Pancreas (tissue), 10 donors: ENCODE results near the gene TMTC4. TPM values are rescaled to one million over a fixed set of nuclear protein-coding genes. Genes with fewer than 3 reads are reported as not detected.

Experiments
- ATAC-seq, 4 donors: fragments of 200-7000 bp; cut with Tn5 transposase; one replicate each; pipeline versions ENCODE4 v1.8.0 to v1.9.1; 2020; ENCODE audit warnings: mild to moderate bottlenecking in 4 of 4, moderate library complexity in 4 of 4
- DNase-seq, 6 donors: peaks; one replicate each; pipeline ENCODE4 v3.0.0-alpha.2; 2020
- FAIRE-seq: peaks from 2 replicates; lab custom pipeline; 2012; peaks lifted over from hg19 to GRCh38; lab: Jason Lieb, UNC
- H3K27ac ChIP-seq, 4 donors: fragments of 200-600 bp; sonication (generic); 1 replicate in 3 of 4; 2 replicates in 1 of 4; pipeline versions ENCODE4 v1.5.0 to v1.8.0; 2020
- H3K27me3 ChIP-seq, 4 donors: fragments of 200-600 bp; one replicate each; pipeline ENCODE4 v1.8.0; 2021
- H3K36me3 ChIP-seq, 3 donors: fragments of 200-600 bp; sonication (generic) in 1 of 3; one replicate each; pipeline versions ENCODE4 v1.5.0 to v1.8.0; 2020 to 2021
- H3K4me1 ChIP-seq, 3 donors: fragments of 200-600 bp; one replicate each; pipeline ENCODE4 v1.8.0; 2021
- H3K4me3 ChIP-seq, 4 donors: fragments of 200-600 bp; sonication (generic) in 2 of 4; one replicate each; pipeline versions ENCODE4 v1.5.0 to v1.8.0; 2020 to 2021
- H3K9me3 ChIP-seq, 4 donors: fragments of 200-600 bp; one replicate each; pipeline ENCODE4 v1.8.0; 2021
- WGBS, 2 donors: extraction: QIAGEN DNeasy Blood & Tissue Kit; methylation state at CpG; one replicate each; pipeline ENCODE4 v1.1.7; 2013; 5-methylcytosine and 5-hydroxymethylcytosine counted together
- intact Hi-C, 3 donors: fragments of 100-400 bp; cut with DNase I; formaldehyde crosslinking; loops; one replicate each; pipeline versions ENCODE4 v1.11.1 to v1.14.2; 2022
- polyA plus RNA-seq, 2 donors: library from polyadenylated mRNA; stranded (reverse); fragments of 200-250 nt; gene quantifications; one replicate each; pipeline ENCODE4 v1.2.3, GENCODE V29; 2013
- total RNA-seq, 6 donors: library from RNA; stranded (reverse); fragmentation: NEBNext Ultra II Directional in 4 of 6; extraction: Animal tissue kit (Norgen Biotek cat#: 25700) in 4 of 6; gene quantifications; one replicate each; pipeline versions ENCODE4 v1.2.1 to v1.2.4, GENCODE V29; 2021 to 2023
- TF ChIP-seq, protein P1 (sequence below), 4 donors: fragments of 200-600 bp; sonication (generic) in 3 of 4; IDR thresholded peaks; one replicate each; pipeline versions ENCODE4 v1.5.0 to v1.8.0; 2021; ENCODE audit warnings: antibody characterized with exemption in 4 of 4
- donor health status: healthy with polysubstance abuse.
- donor health status: DM: no; HTN: no; CAD: no; lungs with moderate emphysema.
- donor health status: DM: no; HTN: no; CAD: no.
- donor health status: control.
- donor health status: control.
- donor health status: Bipolar disorder and iron deficiency.
- donor health status: DM: yes; HTN: yes; CAD: no.
- donor health status: DM: no; HTN: no; CAD: no.
- donor health status: DM: no; HTN: no; CAD: no.
- donor health status: DM: yes; HTN: yes; CAD: no.

TMTC4 gene
- total and polyA plus RNA-seq, 8 donors: 7.3 to 18.0 (median 13.7) TPM

DNA sequence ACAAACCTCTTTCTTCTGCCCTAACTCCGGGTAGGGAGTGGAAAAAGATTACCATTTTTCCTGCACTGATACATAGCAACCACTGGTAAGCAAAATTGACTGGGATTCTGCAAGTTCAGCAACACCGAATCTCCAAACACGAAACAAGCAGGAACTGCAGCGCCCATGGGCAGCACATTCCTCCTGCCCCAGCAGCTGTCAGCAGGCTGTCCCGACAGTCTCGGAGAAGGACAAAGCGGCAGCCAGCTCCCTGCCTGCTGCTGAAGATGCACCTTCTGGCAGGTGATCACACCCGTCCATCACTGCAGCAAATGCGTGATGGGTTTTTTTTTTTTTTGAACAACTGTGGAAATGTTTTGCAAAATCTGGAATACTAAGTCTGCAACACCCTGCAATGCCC, 6.7 kb downstream of the TMTC4 start:
- ATAC-seq (no peak), FAIRE-seq (no peak), DNase-seq (no peak)
- Histone ChIP-seq H3K27me3 (no peaks in the 10 kb centered on the region), H3K27ac (no peak overlapping the region), H3K9me3 (no peaks in the 10 kb centered on the region), H3K4me3 (no peak overlapping the region), H3K36me3 (peaks cover 0 to 16% (median 0%) of the 10 kb centered on the region in 3 donors), H3K4me1 (peaks cover 4 to 13% (median 7%) of the 10 kb centered on the region in 3 donors)
- WGBS, 2 donors: 88 to 95% methylated on average over 9 of the region's 9 CpGs
- TF ChIP-seq, protein P1, sequence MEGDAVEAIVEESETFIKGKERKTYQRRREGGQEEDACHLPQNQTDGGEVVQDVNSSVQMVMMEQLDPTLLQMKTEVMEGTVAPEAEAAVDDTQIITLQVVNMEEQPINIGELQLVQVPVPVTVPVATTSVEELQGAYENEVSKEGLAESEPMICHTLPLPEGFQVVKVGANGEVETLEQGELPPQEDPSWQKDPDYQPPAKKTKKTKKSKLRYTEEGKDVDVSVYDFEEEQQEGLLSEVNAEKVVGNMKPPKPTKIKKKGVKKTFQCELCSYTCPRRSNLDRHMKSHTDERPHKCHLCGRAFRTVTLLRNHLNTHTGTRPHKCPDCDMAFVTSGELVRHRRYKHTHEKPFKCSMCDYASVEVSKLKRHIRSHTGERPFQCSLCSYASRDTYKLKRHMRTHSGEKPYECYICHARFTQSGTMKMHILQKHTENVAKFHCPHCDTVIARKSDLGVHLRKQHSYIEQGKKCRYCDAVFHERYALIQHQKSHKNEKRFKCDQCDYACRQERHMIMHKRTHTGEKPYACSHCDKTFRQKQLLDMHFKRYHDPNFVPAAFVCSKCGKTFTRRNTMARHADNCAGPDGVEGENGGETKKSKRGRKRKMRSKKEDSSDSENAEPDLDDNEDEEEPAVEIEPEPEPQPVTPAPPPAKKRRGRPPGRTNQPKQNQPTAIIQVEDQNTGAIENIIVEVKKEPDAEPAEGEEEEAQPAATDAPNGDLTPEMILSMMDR (IDR thresholded peaks at IDR 0.05): no peak
- intact Hi-C loops: no loop called here

GRCh38 chr13:100666124-100666523, 8.5 kb downstream of the TMTC4 start:
- peaks cover 0 to 18% (median 0%) of the 10 kb centered on the region in 3 donors for H3K36me3 ChIP-seq
- intact Hi-C loops: no loop called here
- no peaks in the 10 kb centered on the region for H3K27me3 ChIP-seq
- H3K27ac ChIP-seq: no peak overlapping the region
- FAIRE-seq: no peak
- H3K4me3 ChIP-seq: no peak overlapping the region
- TF ChIP-seq, protein P1 (IDR thresholded peaks at IDR 0.05): no peak
- DNase-seq: no peak
- 76 to 77% methylated on average over 5 of the region's 5 CpGs for WGBS, 2 donors
- H3K4me1 ChIP-seq: no peaks in the 10 kb centered on the region
- no peak for ATAC-seq
- H3K9me3 ChIP-seq: no peaks in the 10 kb centered on the region

- Histone ChIP-seq H3K36me3 (peaks cover 0 to 18% (median 0%) of the 10 kb centered on the region in 3 donors), H3K27ac (no peak overlapping the region), H3K4me1 (no peaks in the 10 kb centered on the region), H3K9me3 (no peaks in the 10 kb centered on the region), H3K27me3 (no peaks in the 10 kb centered on the region), H3K4me3 (no peak overlapping the region)
- WGBS, 2 donors: 89 to 92% methylated on average over 9 of the region's 9 CpGs
- DNase-seq: no peak
- intact Hi-C loops: no loop called here
- TF ChIP-seq, protein P1 (IDR thresholded peaks at IDR 0.05): no peak
- no peak for FAIRE-seq
- ATAC-seq: no peak
Observed at GRCh38 chr13:100665403-100665802, 9.2 kb downstream of the TMTC4 start.

- Histone ChIP-seq H3K36me3 (peaks cover 0 to 18% (median 0%) of the 10 kb centered on the region in 3 donors), H3K4me3 (no peak overlapping the region), H3K4me1 (no peaks in the 10 kb centered on the region), H3K27me3 (no peaks in the 10 kb centered on the region), H3K9me3 (no peaks in the 10 kb centered on the region), H3K27ac (no peak overlapping the region)
- FAIRE-seq: no peak
- WGBS, 2 donors: 92 to 94% methylated on average over 10 of the region's 10 CpGs
- DNase-seq: no peak
- intact Hi-C loops: no loop called here
- TF ChIP-seq, protein P1 (IDR thresholded peaks at IDR 0.05): no peak
- no peak for ATAC-seq
Observed at GRCh38 chr13:100664171-100664900, 10.3 kb downstream of the TMTC4 start.
